Fibroblast of pulmonary artery (primary cell): Measurements from ENCODE around the gene EXOC1.
"Not testable (repeated sequence)": the region's sequence is repeated elsewhere in the genome, so short reads cannot be mapped to it uniquely, and the experiment has no call there.

Experiments used
- DNase-seq: peaks from one replicate; pipeline ENCODE4 v3.0.0-alpha.2; 2010; ENCODE audit warnings: low read depth
- H3K4me3 ChIP-seq: replicated peaks from 2 replicates; pipeline ENCODE4 v1.5.1; 2011; ENCODE audit warnings: low read depth, mild to moderate bottlenecking, control low read depth, low read length, moderate library complexity
- TF ChIP-seq, protein P1 (sequence below): IDR thresholded peaks from 2 replicates; pipeline ENCODE4 v1.5.1; 2011; ENCODE audit warnings: mild to moderate bottlenecking, control low read depth, low read length, inconsistent platforms; ENCODE audit errors: missing control alignments

Gene EXOC1

GRCh38 chr4:55932511-55932910 is 79.1 kb downstream of the EXOC1 start:
- no peak overlapping the region for H3K4me3 ChIP-seq
- TF ChIP-seq, protein P1, sequence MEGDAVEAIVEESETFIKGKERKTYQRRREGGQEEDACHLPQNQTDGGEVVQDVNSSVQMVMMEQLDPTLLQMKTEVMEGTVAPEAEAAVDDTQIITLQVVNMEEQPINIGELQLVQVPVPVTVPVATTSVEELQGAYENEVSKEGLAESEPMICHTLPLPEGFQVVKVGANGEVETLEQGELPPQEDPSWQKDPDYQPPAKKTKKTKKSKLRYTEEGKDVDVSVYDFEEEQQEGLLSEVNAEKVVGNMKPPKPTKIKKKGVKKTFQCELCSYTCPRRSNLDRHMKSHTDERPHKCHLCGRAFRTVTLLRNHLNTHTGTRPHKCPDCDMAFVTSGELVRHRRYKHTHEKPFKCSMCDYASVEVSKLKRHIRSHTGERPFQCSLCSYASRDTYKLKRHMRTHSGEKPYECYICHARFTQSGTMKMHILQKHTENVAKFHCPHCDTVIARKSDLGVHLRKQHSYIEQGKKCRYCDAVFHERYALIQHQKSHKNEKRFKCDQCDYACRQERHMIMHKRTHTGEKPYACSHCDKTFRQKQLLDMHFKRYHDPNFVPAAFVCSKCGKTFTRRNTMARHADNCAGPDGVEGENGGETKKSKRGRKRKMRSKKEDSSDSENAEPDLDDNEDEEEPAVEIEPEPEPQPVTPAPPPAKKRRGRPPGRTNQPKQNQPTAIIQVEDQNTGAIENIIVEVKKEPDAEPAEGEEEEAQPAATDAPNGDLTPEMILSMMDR, result no peak
- no peak for DNase-seq

GRCh38 chr4:55933611-55934010 is 80.2 kb downstream of the EXOC1 start:
- TF ChIP-seq, protein P1, result no peak
- no peak overlapping the region for H3K4me3 ChIP-seq
- no peak for DNase-seq

DNA sequence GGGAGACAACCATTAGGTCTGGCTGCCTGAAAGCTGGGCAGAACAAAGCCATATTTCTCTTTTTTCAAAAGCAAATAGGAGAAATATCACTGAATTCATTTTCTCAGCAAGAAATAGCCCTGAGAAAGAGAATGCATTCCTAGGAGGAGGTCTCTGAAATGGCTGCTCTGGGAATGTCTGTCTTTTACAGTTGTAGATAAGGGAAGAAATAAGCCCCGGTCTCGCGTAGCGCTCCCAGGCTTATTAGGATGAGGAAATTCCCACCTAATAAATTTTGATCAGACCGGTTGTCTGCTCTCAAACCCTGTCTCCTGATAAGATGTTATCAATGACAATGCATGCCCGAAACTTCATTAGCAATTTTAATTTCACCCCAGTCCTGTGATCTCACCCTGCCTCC is 82.5 kb downstream of the EXOC1 start:
- not testable (repeated sequence) for H3K4me3 ChIP-seq, DNase-seq

DNA sequence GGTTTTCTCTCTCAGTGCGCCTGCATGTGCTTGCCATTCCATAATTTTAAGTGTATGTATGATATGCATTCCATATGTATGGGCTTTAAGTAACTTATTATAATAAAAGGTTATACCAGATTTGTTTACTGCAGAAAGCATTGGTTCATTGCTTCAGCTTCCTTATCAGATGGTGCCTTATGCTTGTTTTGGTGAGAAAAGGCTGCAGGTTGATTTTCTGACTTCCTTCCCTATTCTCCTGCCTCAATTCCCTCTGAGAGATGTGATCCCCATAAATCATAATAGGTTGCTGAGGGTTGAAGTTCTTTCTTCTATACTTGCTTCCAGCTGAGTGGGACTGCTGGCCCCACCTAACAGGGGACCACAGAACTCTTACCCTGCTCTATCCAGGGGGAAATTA is 85.0 kb downstream of the EXOC1 start:
- no peak for DNase-seq
- no peak overlapping the region for H3K4me3 ChIP-seq
- TF ChIP-seq, protein P1, result no peak

- H3K4me3 ChIP-seq, result no peak overlapping the region
- TF ChIP-seq, protein P1, result no peak
These were observed 86.0 kb downstream of the EXOC1 start for GRCh38 chr4:55939421-55939820.

DNA sequence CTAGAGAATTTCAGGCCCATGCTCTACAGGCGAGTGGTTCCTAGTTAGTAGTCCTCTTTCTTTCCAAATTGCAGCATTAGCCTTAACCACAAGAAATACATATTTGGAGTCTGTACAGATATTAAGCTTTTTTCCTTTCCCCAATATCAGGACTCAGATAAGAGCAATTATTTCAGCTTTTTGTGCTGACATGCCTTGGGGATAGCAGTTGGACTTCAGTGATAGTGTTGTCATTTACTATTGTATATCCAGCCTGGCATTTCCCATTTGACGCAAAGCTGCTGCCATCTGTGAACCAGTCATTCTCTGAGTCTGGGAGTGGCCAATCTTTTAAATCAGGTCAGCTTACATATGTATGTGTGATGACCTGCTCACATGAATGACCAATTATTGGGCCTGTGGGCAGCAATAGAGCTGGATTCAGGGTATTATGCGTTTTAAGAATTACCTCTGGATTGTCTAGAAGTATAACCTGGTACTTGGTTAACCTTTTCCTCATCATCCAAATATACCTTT is 88.5 kb downstream of the EXOC1 start:
- H3K4me3 ChIP-seq, result no peak overlapping the region
- no peak for DNase-seq
- TF ChIP-seq, protein P1, result no peak

More at GRCh38 chr4:55939421-55939820, 86.0 kb downstream of the EXOC1 start:
- DNase-seq, result no peak

DNA sequence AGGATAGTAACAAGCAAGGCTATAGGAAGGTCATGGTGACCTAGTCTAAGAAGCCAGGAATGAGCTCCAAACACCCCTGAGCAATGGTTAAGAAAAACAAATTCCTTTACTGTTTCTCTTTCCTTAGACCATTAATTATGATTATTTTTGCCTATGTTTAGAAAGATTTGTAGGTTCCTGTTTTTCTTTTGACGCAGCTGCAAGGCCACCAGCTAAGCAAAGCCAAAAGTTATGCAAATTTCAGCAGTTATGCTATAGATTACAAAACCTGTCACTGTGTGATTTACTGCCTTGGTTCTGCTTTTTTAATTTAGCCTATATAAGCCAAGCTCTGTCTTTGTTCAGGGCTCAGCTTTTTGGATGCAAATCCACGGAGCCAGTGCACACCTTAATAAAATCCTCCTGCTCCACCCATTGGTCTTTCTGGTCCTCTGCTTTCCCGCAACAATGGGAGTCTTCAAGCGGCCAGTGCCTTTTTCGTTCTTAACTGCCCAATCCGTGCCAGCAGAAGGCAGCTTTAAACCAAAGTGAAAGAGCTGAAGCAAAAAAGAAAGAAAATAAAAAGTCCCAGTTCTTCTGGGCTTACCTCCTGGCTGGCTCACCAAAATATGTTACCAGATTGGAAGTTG is 93.9 kb downstream of the EXOC1 start:
- H3K4me3 ChIP-seq, result peak overlapping the region; percentile 76
- TF ChIP-seq, protein P1, result no peak
- DNase-seq, result no peak
